SK-N-SH (cell line): ENCODE data around the gene SENP8. TPM values are rescaled to one million over a fixed set of nuclear protein-coding genes. Genes with fewer than 3 reads are reported as not detected.

Source experiments
- CTCF ChIA-PET: fragments of 300-600, 350-600 bp; formaldehyde crosslinking; extraction: SDS; loops from one replicate; lab custom pipeline; 2021; lab: Yijun Ruan, JAX
- POLR2A ChIA-PET: fragments of 350-600 bp; sonication (Branson Sonifier 250); formaldehyde crosslinking; extraction: SDS; loops from one replicate; lab custom pipeline; 2020; ENCODE audit warnings: antibody characterized with exemption, inconsistent platforms; lab: Yijun Ruan, JAX
- DNase-seq: peaks from one replicate; pipeline ENCODE4 v3.0.0; 2012
- H2AFZ ChIP-seq: fragments of 200-600 bp; sonication (generic); 2 replicates; pipeline ENCODE4 v1.8.1; 2016; ENCODE audit warnings: antibody characterized with exemption, mild to moderate bottlenecking, low read depth
- H3F3A ChIP-seq: fragments of 200-600 bp; sonication (generic); replicated peaks from 2 replicates; pipeline ENCODE3; 2016; ENCODE audit warnings: antibody characterized with exemption, mild to moderate bottlenecking; ENCODE audit not compliant: insufficient read depth
- H3K27ac ChIP-seq, 2 experiments: fragments of 200-500 bp in 1 of 2; fragments of 200-600 bp in 1 of 2; sonication (Bioruptor generic) in 1 of 2; sonication (generic), shearing (Covaris generic) in 1 of 2; 2 replicates each; pipeline versions ENCODE4 v1.5.1 to v1.6.1; 2014 to 2016; ENCODE audit warnings: low read depth in 2 of 2, inconsistent platforms in 1 of 2, low read length in 1 of 2, mild to moderate bottlenecking in 1 of 2, mixed read lengths in 1 of 2
- H3K27me3 ChIP-seq: fragments of 200-600 bp; sonication (generic), shearing (Covaris generic); 2 replicates; pipeline ENCODE4 v1.6.1; 2016; ENCODE audit warnings: mixed run types; ENCODE audit not compliant: insufficient read depth
- H3K36me3 ChIP-seq, 2 experiments: fragments of 200-500 bp in 1 of 2; fragments of 200-600 bp in 1 of 2; sonication (Bioruptor generic) in 1 of 2; sonication (generic) in 1 of 2; replicated peaks in 1 of 2; 2 replicates each; pipeline versions ENCODE3 to v1.5.1; 2014 to 2016; ENCODE audit warnings: low read length in 1 of 2, mild to moderate bottlenecking in 1 of 2; ENCODE audit not compliant: insufficient read depth in 2 of 2, control insufficient read depth in 1 of 2
- H3K4me1 ChIP-seq, 2 experiments: fragments of 200-500 bp in 1 of 2; fragments of 200-600 bp in 1 of 2; sonication (Bioruptor generic) in 1 of 2; sonication (generic), shearing (Covaris generic) in 1 of 2; 2 replicates each; pipeline versions ENCODE4 v1.5.1 to v1.6.1; 2014 to 2016; ENCODE audit warnings: low read depth in 1 of 2, low read length in 1 of 2, mixed run types in 1 of 2; ENCODE audit not compliant: insufficient read depth in 2 of 2, control insufficient read depth in 1 of 2
- H3K4me2 ChIP-seq: fragments of 200-600 bp; sonication (generic), shearing (Covaris generic); 2 replicates; pipeline ENCODE4 v1.6.1; 2017; ENCODE audit warnings: mixed run types
- H3K4me3 ChIP-seq, 2 experiments: fragments of 200-500 bp in 1 of 2; fragments of 200-600 bp in 1 of 2; sonication (Bioruptor generic) in 1 of 2; sonication (generic), shearing (Covaris generic) in 1 of 2; 2 replicates each; pipeline versions ENCODE4 v1.5.1 to v1.8.1; 2014 to 2016; ENCODE audit warnings: low read depth in 2 of 2, inconsistent platforms in 1 of 2, low read length in 1 of 2, mild to moderate bottlenecking in 1 of 2, mixed read lengths in 1 of 2, moderate library complexity in 1 of 2
- H3K79me2 ChIP-seq: fragments of 200-600 bp; sonication (generic); 2 replicates; pipeline ENCODE4 v1.8.1; 2017; ENCODE audit warnings: mild to moderate bottlenecking; ENCODE audit not compliant: insufficient read depth
- H3K9ac ChIP-seq: fragments of 200-600 bp; sonication (generic); 2 replicates; pipeline ENCODE4 v1.6.1; 2017; ENCODE audit warnings: mixed run types
- H3K9me2 ChIP-seq: fragments of 200-600 bp; sonication (generic); 2 replicates; pipeline ENCODE4 v1.6.1; 2017; ENCODE audit warnings: mixed run types
- H3K9me3 ChIP-seq: fragments of 200-600 bp; sonication (generic); 2 replicates; pipeline ENCODE4 v1.6.1; 2017; ENCODE audit warnings: mixed run types, mild to moderate bottlenecking, moderate library complexity
- H4K20me1 ChIP-seq: fragments of 200-600 bp; sonication (generic); 2 replicates; pipeline ENCODE4 v1.6.1; 2017; ENCODE audit warnings: mild to moderate bottlenecking, mixed run types; ENCODE audit not compliant: insufficient read depth
- CTCF ChIP-seq: fragments of 200-600 bp; sonication (generic); IDR thresholded peaks from 2 replicates; pipeline ENCODE4 v1.6.1; 2017; ENCODE audit warnings: antibody characterized with exemption, mild to moderate bottlenecking, moderate library complexity
- ELF1 ChIP-seq: IDR thresholded peaks from 2 replicates; pipeline ENCODE4 v1.4.0; 2012
- GABPA ChIP-seq: IDR thresholded peaks from 2 replicates; pipeline ENCODE4 v1.4.0; 2012; ENCODE audit warnings: low read depth, mild to moderate bottlenecking
- PBX3 ChIP-seq: IDR thresholded peaks from 2 replicates; pipeline ENCODE4; 2012
- POLR2AphosphoS5 ChIP-seq: IDR thresholded peaks from 2 replicates; pipeline ENCODE4 v1.6.1; 2012; ENCODE audit warnings: low read depth, low read length
- RAD21 ChIP-seq: IDR thresholded peaks from 2 replicates; pipeline ENCODE4 v1.6.1; 2012; ENCODE audit warnings: mild to moderate bottlenecking, low read length
- RXRA ChIP-seq: IDR thresholded peaks from 2 replicates; pipeline ENCODE4 v1.4.0; 2012; ENCODE audit warnings: low read depth, mild to moderate bottlenecking, borderline replicate concordance
- TAF1 ChIP-seq: IDR thresholded peaks from 2 replicates; pipeline ENCODE4 v1.6.1; 2012; ENCODE audit warnings: low read depth, mild to moderate bottlenecking, low read length, moderate library complexity, borderline replicate concordance
- USF2 ChIP-seq: fragments of 150-350 bp; IDR thresholded peaks from 2 replicates; pipeline ENCODE4 v1.6.1; 2017; ENCODE audit warnings: antibody characterized with exemption, low read length, low read depth, borderline replicate concordance
- YY1 ChIP-seq: IDR thresholded peaks from 2 replicates; pipeline ENCODE4 v1.4.0; 2012; ENCODE audit warnings: low read depth, mild to moderate bottlenecking
- ZBTB33 ChIP-seq: IDR thresholded peaks from 2 replicates; pipeline ENCODE4 v1.4.0; 2012; ENCODE audit warnings: low read depth, borderline replicate concordance
- WGBS: methylation state at CpG from one replicate; pipeline ENCODE4 v1.1.6; 2017; ENCODE audit warnings: low lambda C conversion rate; 5-methylcytosine and 5-hydroxymethylcytosine counted together
- polyA plus RNA-seq, 3 experiments: library from polyadenylated mRNA; depleted of rRNA; stranded (reverse); fragments of >200 nt; gene quantifications; 2 replicates each; pipeline ENCODE4 v1.2.3, GENCODE V29; 2012

The SENP8 gene
- polyA plus RNA-seq, 1 of the 3 experiments (the other 2 are of a cell fraction) = 1.4 TPM

GRCh38 chr15:72077950-72078349 lies 40.3 kb upstream of the SENP8 start:
- H2AFZ ChIP-seq = no peak overlapping the region
- H3K36me3 ChIP-seq = no peaks in the 10 kb centered on the region
- TF ChIP-seq ELF1 (no peak), GABPA (no peak), RAD21 (no peak), CTCF (no peak), RXRA (no peak), USF2 (no peak), TAF1 (no peak)
- no peak overlapping the region for H3K9ac ChIP-seq
- H3F3A ChIP-seq = peaks cover 4% of the 10 kb centered on the region
- no peaks in the 10 kb centered on the region for H3K4me1 ChIP-seq
- peaks cover 14% of the 10 kb centered on the region; the same call in 1 of the 2 replicates for H4K20me1 ChIP-seq
- H3K4me3 ChIP-seq = no peak overlapping the region
- H3K27me3 ChIP-seq = no peaks in the 10 kb centered on the region
- no peaks in the 10 kb centered on the region for H3K9me3 ChIP-seq
- H3K79me2 ChIP-seq = peaks cover 53% of the 10 kb centered on the region
- ChIA-PET POLR2A (no interaction called here), CTCF (interaction anchor here (1.0 to 1.1 kb wide), 2 partner anchors 9 to 73 kb away, joined by 3 read pairs; no protein-coding TSS in a partner anchor)
- H3K4me2 ChIP-seq = no peak overlapping the region
- no CpG with 5 or more reads among the region's 1 CpG for WGBS
- DNase-seq = no peak
- H3K27ac ChIP-seq = no peak overlapping the region
- H3K9me2 ChIP-seq = no peaks in the 10 kb centered on the region

GRCh38 chr15:72078887-72079286 lies 39.3 kb upstream of the SENP8 start:
- Histone ChIP-seq H3F3A (peaks cover 4% of the 10 kb centered on the region), H3K27me3 (no peaks in the 10 kb centered on the region), H3K9me2 (no peaks in the 10 kb centered on the region), H3K4me2 (no peak overlapping the region), H2AFZ (no peak overlapping the region), H3K4me1 (no peaks in the 10 kb centered on the region), H3K36me3 (no peaks in the 10 kb centered on the region), H3K4me3 (no peak overlapping the region), H3K9me3 (no peaks in the 10 kb centered on the region), H4K20me1 (peaks cover 7% of the 10 kb centered on the region; the same call in 1 of the 2 replicates), H3K9ac (no peak overlapping the region)
- 95% methylated on average over 6 of the region's 6 CpGs for WGBS
- ChIA-PET POLR2A (no interaction called here), CTCF (interaction anchor here (1.1 kb wide), 1 partner anchor 74 kb away, joined by 3 read pairs; no protein-coding TSS in a partner anchor)
- TF ChIP-seq PBX3 (no peak), YY1 (no peak), ZBTB33 (no peak), POLR2AphosphoS5 (no peak)
- TF ChIP-seq, all 33 proteins: peak for 0
- Histone ChIP-seq H3K27ac (no peak overlapping the region), H3K79me2 (peaks cover 43% of the 10 kb centered on the region)
- no peak for DNase-seq
